Natural killer cell (primary cell): ENCODE data around the gene DCTN1. TPM values are rescaled to one million over a fixed set of nuclear protein-coding genes. Genes with fewer than 3 reads are reported as not detected.

Experiments
- ATAC-seq, 3 donors: fragments of 150-1000 bp in 2 of 3; fragments of 200-7000 bp in 1 of 3; cut with Tn5 transposase; 1 replicate in 1 of 3; 2 replicates in 2 of 3; pipeline ENCODE4 v1.10.0; 2021; ENCODE audit warnings: mild to moderate bottlenecking in 2 of 3, moderate library complexity in 2 of 3
- DNase-seq, 2 donors: peaks; one replicate each; pipeline versions ENCODE4 v3.0.0 to v3.0.0-alpha.2; 2013 to 2021; ENCODE audit warnings: mixed read lengths in 1 of 2
- H3K27ac ChIP-seq: one replicate; pipeline ENCODE4 v1.5.1; 2013; ENCODE audit warnings: mild to moderate bottlenecking, low read length
- H3K27me3 ChIP-seq: one replicate; pipeline ENCODE4 v1.6.1; 2013; ENCODE audit warnings: low read length; ENCODE audit not compliant: control insufficient read depth, insufficient read depth
- H3K36me3 ChIP-seq: one replicate; pipeline ENCODE4 v1.6.1; 2013; ENCODE audit warnings: low read length; ENCODE audit not compliant: control insufficient read depth, insufficient read depth
- H3K4me1 ChIP-seq: one replicate; pipeline ENCODE4 v1.6.1; 2013; ENCODE audit warnings: low read length; ENCODE audit not compliant: control insufficient read depth, insufficient read depth
- H3K4me3 ChIP-seq: one replicate; pipeline ENCODE4 v1.5.1; 2013; ENCODE audit warnings: low read length
- H3K9me3 ChIP-seq: one replicate; pipeline ENCODE4 v1.6.1; 2013; ENCODE audit warnings: low read length; ENCODE audit not compliant: control insufficient read depth, insufficient read depth
- H3K27ac Mint-ChIP-seq, 2 donors: one replicate each; pipeline ENCODE4 v1.8.0; 2022; ENCODE audit warnings: mild to moderate bottlenecking in 2 of 2, mixed read lengths in 2 of 2, moderate library complexity in 1 of 2
- H3K27me3 Mint-ChIP-seq, 2 donors: one replicate each; pipeline ENCODE4 v1.8.0; 2022; ENCODE audit warnings: low read depth in 2 of 2, mixed read lengths in 2 of 2
- H3K36me3 Mint-ChIP-seq: one replicate; pipeline ENCODE4 v1.8.0; 2022; ENCODE audit warnings: mixed read lengths
- H3K4me1 Mint-ChIP-seq, 2 donors: one replicate each; pipeline ENCODE4 v1.8.0; 2022; ENCODE audit warnings: mixed read lengths in 2 of 2
- H3K4me3 Mint-ChIP-seq: one replicate; pipeline ENCODE4 v1.8.0; 2022; ENCODE audit warnings: mild to moderate bottlenecking, moderate library complexity, mixed read lengths
- H3K9me3 Mint-ChIP-seq, 2 donors: one replicate each; pipeline ENCODE4 v1.8.0; 2022; ENCODE audit warnings: mixed read lengths in 2 of 2
- CTCF ChIP-seq: fragments of 200-600 bp; IDR thresholded peaks from one replicate; pipeline ENCODE4 v1.8.0; 2022; ENCODE audit warnings: antibody characterized with exemption
- WGBS: methylation state at CpG from one replicate; pipeline ENCODE4 v1.1.7; 2013; ENCODE audit warnings: missing lambda C conversion rate; ENCODE audit not compliant: insufficient coverage; 5-methylcytosine and 5-hydroxymethylcytosine counted together
- intact Hi-C: fragments of 100-400 bp; cut with micrococcal nuclease; formaldehyde crosslinking; loops from one replicate; pipeline ENCODE4 v1.14.2; 2022
- total RNA-seq, 4 donors: library from RNA; stranded (reverse); fragments of 120-200 nt in 1 of 4; gene quantifications; one replicate each; pipeline versions ENCODE4 v1.2.3 to v1.2.4, GENCODE V29; 2013 to 2022

DCTN1 gene
- total RNA-seq, 3 donors from 2014 or later (not counting 1 experiment from before 2014, with no cell fraction given), result 103 to 116 (median 116) TPM

- DNase-seq (no peak), ATAC-seq (no peak)
- H3K9me3 ChIP-seq, result no peaks in the 10 kb centered on the region
- H3K4me1 Mint-ChIP-seq, result peaks cover 8 to 16% of the 10 kb centered on the region in 2 donors
- H3K4me3 ChIP-seq, result no peak overlapping the region
- intact Hi-C loops, result no loop called here
- peaks cover 7% of the 10 kb centered on the region for H3K4me1 ChIP-seq
- no peaks in the 10 kb centered on the region for H3K9me3 Mint-ChIP-seq
- no peak for TF ChIP-seq CTCF
- no peak overlapping the region for H3K4me3 Mint-ChIP-seq
- no peaks in the 10 kb centered on the region for H3K27me3 Mint-ChIP-seq
- H3K36me3 ChIP-seq, result peaks cover 11% of the 10 kb centered on the region
- WGBS, result 91% methylated on average over 14 of the region's 14 CpGs
- no peak overlapping the region for H3K27ac ChIP-seq
- no peaks in the 10 kb centered on the region for H3K36me3 Mint-ChIP-seq
- peak overlapping the region in 1 of 2 donors; percentile 96 for H3K27ac Mint-ChIP-seq
- H3K27me3 ChIP-seq, result no peaks in the 10 kb centered on the region
Measured at GRCh38 chr2:74426181-74426758, 46.2 kb upstream of the DCTN1 start.

GRCh38 chr2:74425523-74425922, 45.4 kb upstream of the DCTN1 start:
- no peaks in the 10 kb centered on the region for H3K9me3 ChIP-seq
- no peaks in the 10 kb centered on the region for H3K36me3 Mint-ChIP-seq
- no peak for ATAC-seq
- intact Hi-C loops, result no loop called here
- WGBS, result 96% methylated on average over 7 of the region's 7 CpGs
- H3K4me1 Mint-ChIP-seq, result peaks cover 14 to 23% of the 10 kb centered on the region in 2 donors
- no peak for DNase-seq
- H3K4me1 ChIP-seq, result peaks cover 14% of the 10 kb centered on the region
- no peak overlapping the region for H3K4me3 Mint-ChIP-seq
- no peaks in the 10 kb centered on the region for H3K27me3 ChIP-seq
- no peak overlapping the region for H3K4me3 ChIP-seq
- H3K9me3 Mint-ChIP-seq, result no peaks in the 10 kb centered on the region
- H3K27ac ChIP-seq, result no peak overlapping the region
- H3K36me3 ChIP-seq, result peaks cover 11% of the 10 kb centered on the region
- peak overlapping the region in 1 of 2 donors; percentile 96 for H3K27ac Mint-ChIP-seq
- no peak for TF ChIP-seq CTCF
- no peaks in the 10 kb centered on the region for H3K27me3 Mint-ChIP-seq

- DNase-seq (no peak), ATAC-seq (no peak)
- H3K9me3 ChIP-seq, result no peaks in the 10 kb centered on the region
- no peaks in the 10 kb centered on the region for H3K27me3 Mint-ChIP-seq
- H3K27ac Mint-ChIP-seq, result peak overlapping the region in 1 of 2 donors; percentile 96
- H3K27me3 ChIP-seq, result no peaks in the 10 kb centered on the region
- peaks cover 19 to 28% of the 10 kb centered on the region in 2 donors for H3K4me1 Mint-ChIP-seq
- peaks cover 16% of the 10 kb centered on the region for H3K4me1 ChIP-seq
- no peak for TF ChIP-seq CTCF
- H3K4me3 ChIP-seq, result no peak overlapping the region
- WGBS, result 94% methylated on average over 5 of the region's 5 CpGs
- no peak overlapping the region for H3K4me3 Mint-ChIP-seq
- H3K36me3 Mint-ChIP-seq, result no peaks in the 10 kb centered on the region
- H3K9me3 Mint-ChIP-seq, result no peaks in the 10 kb centered on the region
- H3K36me3 ChIP-seq, result peaks cover 9% of the 10 kb centered on the region
- no peak overlapping the region for H3K27ac ChIP-seq
- intact Hi-C loops, result no loop called here
Measured at GRCh38 chr2:74424995-74425406, 44.9 kb upstream of the DCTN1 start.
